NCI-H1092 (cell line): ENCODE results near the gene TNFRSF14.

ENCODE experiments used
- DNase-seq: peaks from one replicate; lab custom pipeline; 2025; lab: John Stamatoyannopoulos, UW

TNFRSF14 gene

DNA sequence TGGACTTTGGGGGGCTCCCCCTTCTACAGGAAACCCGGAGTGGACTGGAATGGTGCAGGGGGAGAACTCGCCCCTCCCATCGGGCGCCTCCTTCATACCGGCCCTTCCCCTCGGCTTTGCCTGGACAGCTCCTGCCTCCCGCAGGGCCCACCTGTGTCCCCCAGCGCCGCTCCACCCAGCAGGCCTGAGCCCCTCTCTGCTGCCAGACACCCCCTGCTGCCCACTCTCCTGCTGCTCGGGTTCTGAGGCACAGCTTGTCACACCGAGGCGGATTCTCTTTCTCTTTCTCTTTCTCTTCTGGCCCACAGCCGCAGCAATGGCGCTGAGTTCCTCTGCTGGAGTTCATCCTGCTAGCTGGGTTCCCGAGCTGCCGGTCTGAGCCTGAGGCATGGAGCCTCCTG is at the start of gene TNFRSF14:
TNFRSF14 (plus strand) TSS at position 95 of the 401 bp plus-strand sequence; CDS start at position 389, 294 bp downstream.
- no peak for DNase-seq

DNA sequence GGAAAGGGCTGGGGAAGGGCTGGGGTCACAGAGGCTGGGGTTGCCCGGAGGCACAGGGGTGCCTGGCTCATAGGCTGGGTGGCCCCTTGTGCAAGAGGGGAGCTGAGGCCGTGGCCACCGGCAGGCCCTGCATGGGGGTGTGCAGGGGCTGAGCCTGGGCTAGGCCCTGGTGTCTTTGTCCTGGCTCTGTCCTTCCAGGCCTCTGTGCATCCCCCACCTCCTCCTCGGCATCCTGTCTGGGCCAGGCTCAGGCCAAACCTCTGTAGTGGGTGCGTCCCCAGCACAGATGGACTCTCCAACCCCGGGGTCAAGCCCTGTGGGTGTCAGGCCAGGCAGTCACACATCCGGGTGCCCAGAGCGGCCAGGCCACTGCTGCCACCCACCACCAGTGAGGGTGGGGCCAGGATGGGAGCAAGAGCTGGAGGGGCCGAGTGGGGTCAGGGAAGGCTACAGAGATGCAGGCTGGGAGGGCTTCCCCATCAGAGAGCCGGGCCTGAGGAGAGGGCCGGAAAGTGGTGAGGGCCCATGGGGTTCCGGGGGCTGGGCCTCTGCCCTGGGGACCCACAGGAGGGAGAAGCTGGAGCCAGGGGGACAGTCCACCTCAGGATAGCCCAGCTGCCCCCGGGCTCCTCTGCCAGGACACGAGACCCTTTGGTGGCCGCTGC is 49.1 kb upstream of the TNFRSF14 start:
- DNase-seq = no peak

DNA sequence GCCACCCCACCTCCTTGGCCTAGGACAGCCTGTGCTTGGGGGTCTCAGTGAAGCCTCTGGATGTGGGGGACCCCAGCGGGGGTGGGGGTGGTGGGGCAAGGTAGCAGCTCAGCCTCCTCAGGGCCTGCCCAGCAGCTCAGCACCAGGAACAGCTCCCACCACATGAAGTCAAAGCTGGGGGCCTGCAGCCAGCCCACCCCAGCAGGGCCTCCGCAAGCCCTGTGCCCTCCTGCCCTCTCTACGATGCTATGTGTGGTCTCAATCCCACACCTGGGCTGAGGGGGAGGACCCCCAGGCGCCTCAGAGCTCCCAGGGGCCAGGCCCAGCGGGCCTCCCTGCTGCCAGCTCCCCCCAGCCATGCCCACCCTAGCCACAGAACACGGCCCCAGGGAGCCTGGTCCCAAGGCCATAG is 48.4 kb upstream of the TNFRSF14 start:
- no peak for DNase-seq

DNA sequence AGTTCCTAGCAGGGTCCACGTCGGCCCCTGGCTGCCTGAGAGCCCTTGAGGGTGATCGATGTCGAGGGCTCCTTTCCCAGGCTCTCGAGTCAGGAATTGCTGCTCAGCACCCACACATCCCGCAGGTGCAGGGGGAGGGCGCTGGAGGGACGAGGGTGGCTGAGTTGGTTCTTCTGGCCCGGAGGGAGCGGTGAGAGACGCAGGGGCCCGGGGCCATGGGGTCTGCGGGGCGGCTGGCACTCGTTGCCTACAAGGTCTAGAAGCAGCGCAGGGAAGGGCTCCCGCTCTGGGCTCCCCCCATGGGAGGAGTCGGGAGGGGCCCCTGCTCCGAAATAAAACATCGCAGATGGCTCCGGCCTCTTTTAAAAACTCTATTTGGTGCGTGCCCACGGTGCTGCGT is 48.0 kb upstream of the TNFRSF14 start:
- DNase-seq = no peak

DNA sequence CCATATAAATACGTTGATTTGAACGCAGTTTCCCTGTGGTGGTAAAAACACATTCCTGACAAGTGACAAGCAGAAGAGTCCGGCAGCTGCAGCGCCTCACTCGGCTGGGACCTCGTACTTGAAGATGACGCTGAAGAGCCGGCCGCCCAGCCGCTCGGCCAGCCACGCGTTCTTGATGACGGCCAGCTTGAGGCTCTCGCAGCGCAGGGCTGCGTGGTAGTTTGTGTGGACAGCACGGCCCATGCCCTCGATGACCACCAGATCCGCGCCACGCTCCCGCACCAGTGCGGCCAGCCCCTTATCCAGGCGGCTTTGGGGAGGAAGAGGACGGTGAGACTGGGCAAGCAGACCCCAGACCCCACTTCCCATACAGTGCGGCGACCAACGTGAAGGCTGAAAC is 47.4 kb upstream of the TNFRSF14 start:
- DNase-seq = no peak

DNA sequence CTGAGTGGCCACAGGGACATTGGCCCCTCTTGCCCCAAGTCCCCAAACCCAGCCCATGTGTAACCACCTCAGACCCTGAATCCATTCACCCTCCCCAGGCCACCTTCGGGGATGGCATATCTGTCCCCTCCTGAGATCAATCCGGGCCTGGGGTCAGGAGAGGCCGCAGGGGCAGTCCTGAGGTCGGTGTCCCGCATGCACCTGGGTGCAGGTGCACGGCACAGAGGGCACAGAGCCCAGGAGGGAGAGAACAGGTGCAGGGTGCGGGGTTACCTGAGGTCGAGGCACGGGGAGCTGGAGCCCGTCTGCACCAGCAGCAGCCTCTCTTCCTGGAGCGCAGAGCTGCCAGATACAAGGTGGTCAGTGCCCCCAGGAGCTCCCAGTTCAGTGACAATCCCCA is 46.6 kb upstream of the TNFRSF14 start:
- DNase-seq = no peak

DNA sequence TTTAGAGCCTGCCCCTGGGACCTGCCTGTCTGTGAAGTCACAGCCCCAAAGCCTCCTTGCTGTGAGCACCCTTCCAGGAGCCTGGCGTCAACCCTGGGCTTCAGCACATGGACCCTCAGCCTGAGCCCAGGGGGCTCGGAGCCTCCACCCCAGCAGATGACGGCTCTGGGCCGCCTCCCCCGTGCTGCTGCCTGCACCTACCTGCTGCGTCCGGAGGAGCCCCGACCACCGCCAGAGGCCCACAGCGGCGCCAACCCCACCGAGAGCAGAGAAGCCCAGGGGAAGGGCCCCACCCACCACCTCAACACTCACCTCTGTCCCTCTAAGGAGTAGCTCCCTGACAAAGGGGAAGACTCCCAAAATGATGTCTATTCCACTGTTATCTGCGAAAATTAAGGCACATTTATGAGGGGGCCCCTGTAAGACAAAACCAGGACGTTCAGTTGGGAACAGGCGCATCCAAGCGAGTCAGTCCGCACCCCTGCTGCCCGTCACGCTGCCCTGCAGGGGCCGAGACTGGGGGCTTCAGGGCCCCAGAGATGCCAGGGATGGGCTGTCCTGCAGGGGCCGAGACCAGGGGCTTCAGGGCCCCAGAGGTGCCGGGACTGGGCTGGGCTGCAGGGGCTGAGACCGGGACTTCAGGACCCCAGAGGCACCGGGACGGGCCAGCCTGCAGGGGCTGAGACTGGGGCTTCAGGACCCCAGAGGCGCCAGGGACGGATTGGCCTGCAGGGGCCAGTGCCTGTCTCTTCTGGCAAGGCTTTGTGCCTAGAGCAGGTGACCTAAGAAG is 45.6 kb upstream of the TNFRSF14 start:
- no peak for DNase-seq

DNA sequence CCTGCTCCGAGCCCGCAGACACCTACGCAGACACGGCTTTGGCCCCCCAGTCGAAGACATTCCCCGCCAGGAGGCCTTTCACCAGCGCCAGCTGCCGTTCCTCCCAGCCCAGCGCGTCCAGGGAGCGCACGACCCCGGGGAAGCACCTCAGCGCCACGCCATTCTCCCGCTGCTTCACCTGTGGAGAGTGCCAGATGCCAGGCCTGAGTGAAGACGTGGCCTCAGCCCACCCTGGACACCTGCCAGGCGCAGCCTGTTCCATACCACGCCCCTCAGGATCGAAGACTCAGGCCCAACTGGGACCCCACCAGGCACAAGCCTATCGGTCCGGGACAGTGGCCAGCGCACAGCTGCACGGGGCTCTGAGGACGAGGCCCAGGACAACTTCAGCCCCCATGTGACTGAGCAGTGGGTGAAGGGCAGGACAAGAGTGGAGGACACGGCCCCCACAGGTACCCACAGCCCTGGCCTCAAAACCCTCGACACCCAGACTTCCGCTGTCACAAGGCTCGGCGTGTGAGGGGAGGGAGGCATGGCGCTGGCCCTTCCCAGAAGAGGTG is 43.2 kb upstream of the TNFRSF14 start:
- no peak for DNase-seq

DNA sequence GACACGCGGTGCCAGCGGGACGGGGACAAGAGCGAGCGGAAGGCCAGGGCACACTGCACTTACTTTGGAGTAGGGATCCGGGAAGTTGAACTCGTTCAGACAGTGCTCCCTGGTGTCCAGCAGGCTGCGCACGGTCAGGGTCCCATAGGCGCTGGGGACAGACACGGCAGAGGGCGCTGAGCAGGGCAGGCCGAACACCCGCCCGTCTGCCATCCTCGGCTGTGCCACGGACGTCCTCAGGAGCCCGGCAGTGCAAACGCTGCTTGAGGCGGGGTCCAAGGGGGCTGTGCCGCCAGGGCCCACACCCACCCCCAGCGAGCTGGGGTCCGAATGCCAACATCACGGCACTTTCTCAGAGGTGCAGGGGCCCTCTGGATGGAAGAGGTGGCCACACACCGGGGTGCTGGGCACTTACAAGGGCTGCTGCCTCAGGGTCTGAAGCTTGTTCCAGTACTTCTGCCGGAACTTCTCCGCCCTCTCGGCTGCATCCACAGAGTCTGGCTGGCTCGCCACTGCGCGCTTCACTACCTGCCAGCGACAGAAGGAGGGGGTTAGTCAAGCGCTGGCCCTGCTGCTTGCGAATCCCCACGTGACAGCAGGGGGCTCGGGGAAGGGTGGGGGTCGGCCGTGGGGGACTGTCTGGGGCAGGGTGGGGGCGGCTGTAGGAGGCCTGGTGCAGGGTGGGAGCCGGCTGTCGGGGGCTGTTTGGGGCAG is 42.1 kb upstream of the TNFRSF14 start:
- DNase-seq = no peak

DNA sequence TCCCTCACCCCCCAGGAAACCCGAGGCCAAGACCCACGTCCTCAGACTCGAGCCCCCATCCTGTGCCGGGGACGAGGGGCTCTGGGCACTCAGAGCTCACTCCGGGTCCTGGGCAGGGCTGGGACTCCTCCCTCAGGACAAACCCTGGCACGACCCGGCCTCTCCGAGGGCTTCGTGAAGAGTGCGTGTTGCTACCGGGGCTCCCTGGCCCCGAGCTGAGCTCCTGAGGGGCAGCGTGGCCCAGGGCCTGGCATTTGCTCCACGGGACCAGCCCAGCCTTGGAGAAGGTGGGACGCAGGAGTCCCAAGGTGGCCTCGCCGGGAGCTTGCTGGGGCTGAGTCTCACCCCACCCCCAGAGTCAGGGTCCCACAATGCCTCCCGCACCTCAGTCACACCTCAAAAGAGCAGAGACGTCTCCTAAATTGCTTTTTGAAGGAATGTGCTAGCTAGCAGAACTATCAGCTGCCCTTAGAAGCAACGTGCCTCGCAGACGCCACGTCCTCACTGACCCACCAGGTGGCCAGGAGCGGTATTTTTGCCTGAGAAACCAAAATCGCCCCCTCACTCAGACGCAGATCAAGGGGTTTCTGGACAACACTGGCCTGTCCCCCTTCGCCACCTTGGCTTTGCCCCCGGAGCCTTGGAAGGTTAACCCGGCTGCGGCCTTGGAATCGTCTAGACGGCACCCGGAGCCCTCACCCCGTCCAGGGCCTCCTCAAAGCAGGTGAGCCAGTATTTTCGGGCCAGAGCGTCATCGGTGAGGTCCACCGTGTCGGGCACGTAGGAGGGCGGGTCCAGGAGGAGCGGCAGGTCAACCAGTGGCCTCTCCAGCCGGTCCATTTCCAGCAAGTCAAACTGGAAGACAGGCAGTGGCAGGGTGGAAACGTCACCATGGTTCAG is 41.1 kb upstream of the TNFRSF14 start:
- DNase-seq = no peak

DNA sequence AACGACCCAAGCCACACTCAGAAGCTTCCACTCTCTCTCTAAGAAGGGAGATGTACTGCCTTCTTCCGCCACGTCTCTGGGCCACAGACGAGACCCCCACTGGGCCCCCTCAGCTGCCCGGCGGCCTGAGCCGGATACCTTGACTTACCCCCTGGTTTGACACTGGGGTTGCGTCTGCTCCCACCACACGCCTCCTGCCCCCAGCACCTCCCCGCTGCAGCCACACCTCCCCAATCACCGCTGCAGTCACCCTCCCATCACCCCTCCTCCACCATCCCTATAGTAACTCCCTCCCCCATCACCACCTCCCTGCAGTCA is 40.4 kb upstream of the TNFRSF14 start:
- DNase-seq = no peak

DNA sequence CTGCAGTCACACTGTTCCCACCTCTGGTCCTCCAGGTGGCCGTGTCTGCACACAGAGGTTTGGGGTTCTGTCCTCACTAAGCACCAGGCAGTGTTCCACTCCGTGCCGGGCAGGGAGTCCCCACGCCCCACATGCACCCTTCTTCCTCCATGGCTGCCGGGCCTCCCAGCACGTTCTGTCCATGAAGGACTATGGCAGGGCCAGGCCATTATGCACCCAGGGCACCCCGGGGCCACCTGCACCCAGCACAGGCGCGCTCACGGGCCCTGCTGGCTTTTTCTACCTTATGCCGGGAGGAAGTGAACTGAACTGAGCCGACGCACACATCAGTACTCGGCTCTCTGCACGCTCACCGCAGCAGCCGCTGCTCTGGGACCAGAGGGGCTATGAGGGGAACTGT is 40.0 kb upstream of the TNFRSF14 start:
- DNase-seq = no peak

DNA sequence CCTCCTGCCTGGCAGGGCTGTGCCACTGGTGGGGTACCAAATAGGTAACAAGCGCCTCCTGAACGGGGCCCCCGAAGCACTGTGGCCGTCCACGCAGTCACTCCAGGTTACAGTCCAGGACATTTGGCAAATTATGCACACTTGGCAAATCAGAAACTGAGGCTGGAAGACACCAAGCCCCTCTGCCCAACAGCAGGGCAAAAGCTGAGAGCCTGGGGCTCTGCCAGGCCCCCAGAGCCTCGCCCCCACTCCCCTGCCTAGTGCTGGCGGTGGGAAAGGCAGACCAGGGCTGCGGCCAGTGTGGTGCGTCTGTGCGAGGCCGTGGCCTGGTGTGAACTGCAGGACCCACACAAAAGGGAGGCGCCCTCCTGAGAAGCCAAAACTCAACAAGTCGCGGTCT is 39.2 kb upstream of the TNFRSF14 start:
- no peak for DNase-seq

DNA sequence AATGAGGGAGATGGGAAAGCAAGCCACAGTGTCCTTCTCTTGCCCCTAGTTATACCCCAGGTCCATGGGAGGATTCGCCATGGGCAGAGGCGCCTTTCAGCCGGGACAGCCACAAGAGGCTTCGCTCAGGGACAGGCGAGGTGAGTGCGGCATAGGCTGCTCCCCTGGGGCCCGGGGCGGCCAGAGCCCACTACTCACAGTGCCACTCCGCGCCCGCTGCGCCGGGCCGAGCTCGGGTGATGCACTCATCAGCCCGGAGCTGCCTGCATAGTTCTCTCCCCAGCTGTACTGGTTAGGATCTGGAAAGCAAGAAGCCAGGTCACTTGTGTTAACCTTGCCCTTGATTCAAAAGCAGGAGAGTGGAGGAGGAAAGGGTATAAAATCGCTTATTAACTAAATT is 38.2 kb upstream of the TNFRSF14 start:
- DNase-seq = no peak

DNA sequence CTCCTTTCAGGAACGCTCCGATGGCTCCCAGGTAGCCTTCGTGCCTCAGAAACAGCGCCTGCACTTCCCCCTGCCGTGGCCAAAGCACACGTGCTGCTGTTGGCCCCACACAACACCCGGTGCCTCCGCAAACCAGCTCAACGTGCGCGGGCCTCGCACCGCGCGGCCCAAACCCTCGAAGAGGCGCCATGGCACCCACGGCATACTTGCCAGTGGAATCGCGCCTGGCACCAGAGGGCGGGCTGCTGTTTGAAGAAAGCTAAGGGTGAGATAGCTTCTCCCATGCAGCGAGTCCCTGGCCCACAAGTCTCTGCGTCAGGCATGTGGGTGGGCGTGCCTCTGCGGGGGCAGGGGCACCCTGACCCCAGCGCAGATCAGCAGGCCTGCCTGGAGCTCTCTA is 37.6 kb upstream of the TNFRSF14 start:
- no peak for DNase-seq

DNA sequence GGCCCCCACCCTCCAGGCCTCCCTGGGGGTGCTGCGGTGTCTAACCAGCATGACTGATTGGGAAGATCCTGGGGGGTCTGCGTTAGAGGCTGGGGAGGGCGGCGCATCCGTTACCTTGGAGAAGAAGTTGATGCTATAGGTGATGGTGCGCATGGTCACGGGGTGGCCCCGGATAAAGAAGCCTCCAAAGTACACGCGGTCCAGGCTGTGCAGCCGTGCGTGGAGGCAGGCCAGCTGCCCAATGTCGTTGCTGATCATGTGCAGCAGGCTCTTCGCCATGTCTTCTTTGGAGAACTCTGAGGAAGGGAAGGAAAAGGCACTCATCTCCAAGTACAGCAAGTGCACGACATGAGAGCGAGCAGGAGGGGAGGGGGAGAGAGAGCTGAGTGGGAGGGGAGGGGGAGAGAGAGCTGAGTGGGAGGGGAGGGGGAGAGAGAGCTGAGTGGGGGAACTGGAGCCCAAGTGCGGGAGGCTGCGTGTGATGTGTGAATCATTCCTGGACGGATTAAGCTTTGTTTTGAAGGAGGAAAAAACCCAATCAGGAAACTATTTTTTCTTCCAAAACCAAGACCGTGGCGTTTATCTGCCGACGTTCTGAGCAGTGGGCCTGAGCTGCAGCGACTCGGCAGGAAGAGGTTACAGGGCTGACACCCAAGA is 37.0 kb upstream of the TNFRSF14 start:
- DNase-seq = no peak

DNA sequence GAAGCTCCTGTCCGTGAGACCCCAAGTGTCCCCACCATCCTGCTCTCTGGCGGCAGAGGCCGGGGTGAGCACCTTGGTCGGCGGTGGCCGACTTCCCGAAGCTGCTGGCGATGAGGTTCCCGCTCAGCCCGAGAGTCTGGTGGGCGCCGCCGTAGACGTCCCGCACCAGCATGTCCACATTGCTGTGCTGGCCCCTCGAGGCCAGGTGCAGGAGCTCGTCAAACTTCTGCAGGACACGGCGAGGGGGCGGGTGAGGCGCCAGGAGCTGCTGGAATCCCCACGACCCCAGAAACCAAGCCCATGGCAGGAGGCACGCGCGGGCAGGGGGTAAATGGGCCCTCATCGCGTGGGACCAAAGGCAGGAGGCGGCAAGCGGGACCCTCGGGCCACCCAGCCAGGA is 36.4 kb upstream of the TNFRSF14 start:
- no peak for DNase-seq

DNA sequence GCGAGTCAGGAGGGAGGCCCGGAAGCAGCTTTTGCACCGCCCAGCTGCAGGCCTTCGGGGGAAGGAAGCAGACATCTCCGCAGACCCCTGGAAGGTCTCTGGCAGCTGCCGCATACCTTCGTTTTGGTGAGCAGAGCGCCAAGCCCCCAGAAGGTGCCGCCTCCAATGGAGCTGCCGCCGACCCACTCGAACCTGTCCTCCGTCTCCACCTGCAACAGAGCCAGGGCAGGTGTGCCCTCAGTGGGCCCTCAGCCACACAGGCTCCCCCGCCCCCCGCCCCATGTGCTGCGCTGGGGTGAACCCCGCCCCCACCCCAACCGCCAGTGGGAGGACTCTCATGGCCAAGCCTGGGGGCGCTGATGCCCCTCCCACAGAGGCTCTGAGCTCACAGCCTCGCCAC is 36.0 kb upstream of the TNFRSF14 start:
- no peak for DNase-seq

DNA sequence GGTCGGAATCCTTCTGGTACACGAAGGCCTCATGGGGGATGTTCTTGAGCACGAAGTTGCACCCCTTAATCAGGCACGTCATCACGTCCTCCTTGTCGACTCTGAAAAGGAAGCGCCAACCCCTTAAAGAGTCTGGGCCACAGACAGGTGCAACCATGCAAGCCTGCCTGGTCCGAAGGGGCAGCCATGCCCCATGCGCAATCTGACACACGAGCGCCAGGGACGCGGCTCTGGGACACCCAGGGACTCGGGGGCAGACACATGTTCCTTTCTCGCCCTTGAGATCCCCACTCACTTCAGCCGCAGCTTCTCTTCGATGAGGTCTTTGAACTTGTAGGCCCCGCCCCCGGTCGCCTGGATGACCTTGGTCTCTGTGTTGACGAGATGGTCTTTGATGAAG is 35.4 kb upstream of the TNFRSF14 start:
- DNase-seq = no peak

DNA sequence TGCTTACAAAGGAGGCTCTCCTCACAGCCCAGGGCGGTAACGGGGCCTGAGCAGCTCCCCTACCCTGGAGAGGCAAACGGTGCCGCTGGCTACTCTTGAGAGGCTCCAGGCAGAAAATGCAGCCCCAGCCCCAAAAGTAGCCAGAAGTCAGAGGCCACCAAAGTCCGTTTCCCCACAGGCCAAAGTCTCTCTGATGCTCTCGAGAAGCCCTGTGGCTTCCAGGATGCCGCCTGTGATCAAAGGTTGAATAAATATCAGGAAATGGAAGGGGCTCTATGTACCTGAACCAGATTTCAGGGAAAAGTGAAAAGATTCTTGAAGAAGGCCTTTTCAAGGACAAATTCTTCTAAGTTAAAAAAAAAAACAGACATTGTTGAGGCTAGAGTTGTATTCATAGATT is 33.9 kb upstream of the TNFRSF14 start:
- DNase-seq = no peak

DNA sequence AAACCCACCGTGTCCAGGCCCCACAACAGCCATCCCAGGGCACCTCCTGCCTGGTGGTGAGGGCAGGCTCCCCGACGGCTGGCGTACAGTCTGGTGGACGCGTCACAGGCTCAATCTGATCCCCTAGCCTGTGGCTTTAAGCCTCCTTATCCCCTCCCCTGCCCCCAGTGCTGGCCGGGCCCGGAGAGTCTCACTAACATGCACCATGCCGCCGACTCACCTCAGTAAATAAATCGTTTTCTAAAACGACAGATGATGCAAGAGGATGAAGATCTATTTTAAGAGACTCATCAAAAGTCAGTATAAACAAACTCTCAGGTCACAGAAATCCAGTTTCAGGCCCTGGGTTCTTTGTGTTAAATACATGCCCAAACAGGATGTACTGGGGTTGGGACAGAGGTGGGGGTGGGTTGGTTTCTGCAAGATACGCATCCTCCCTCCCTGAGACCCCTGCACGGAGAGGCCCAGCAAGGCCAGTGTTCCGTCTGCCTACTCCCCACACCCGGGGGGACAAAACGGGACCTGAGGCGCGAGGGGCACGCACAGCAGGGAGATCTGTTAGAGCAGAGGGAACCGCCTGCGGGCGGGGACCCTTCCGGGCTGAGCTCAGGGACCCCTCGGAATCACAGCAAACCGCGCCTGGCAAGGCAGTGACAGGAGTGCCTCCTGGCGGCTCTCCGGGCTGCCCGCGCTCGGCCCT is 32.8 kb upstream of the TNFRSF14 start:
- no peak for DNase-seq
